ENCODE results near the gene PIGB.

- TF ChIP-seq EP300 (IDR thresholded peaks at IDR 0.05; ENCODE audit: borderline replicate concordance), result no peak
- TF ChIP-seq YY1 (IDR thresholded peaks at IDR 0.05; ENCODE audit: low read depth), result no peak
- TF ChIP-seq EGR1 (IDR thresholded peaks at IDR 0.05), result no peak
Observed at GRCh38 chr15:55348281-55348778, 29.3 kb downstream of the PIGB start.

Data from Ishikawa (cell line).